DND-41 (cell line): ENCODE data around the gene CLCN3.

Experiments
- CTCF ChIP-seq: IDR thresholded peaks from 2 replicates; pipeline ENCODE4 v1.5.1; 2012; ENCODE audit warnings: borderline replicate concordance, low read length, moderate library complexity, mild to moderate bottlenecking; ENCODE audit not compliant: poor library complexity, severe bottlenecking; ENCODE audit errors: extremely low read depth
- EZH2 ChIP-seq: IDR thresholded peaks from 3 replicates; pipeline ENCODE4 v1.6.1; 2012; ENCODE audit warnings: borderline replicate concordance, low read depth, mild to moderate bottlenecking, moderate library complexity, low read length, inconsistent platforms; ENCODE audit not compliant: severe bottlenecking

GRCh38 chr4:169582203-169582602 lies 38.2 kb upstream of the CLCN3 start:
- TF ChIP-seq EZH2, result no peak
- TF ChIP-seq CTCF, result no peak
